HAP-1 (cell line): ENCODE data around the gene SLC45A2.
A peak's percentile ranks its signal among the peaks of the same experiment; 100 is the strongest.

ENCODE experiments used
- DNase-seq, 2 experiments: peaks; one replicate each; pipeline ENCODE4 v3.0.0-alpha.2; 2016 to 2020; ENCODE audit warnings: low spot score in 2 of 2
- H3K27me3 ChIP-seq: fragments of 250-450 bp; sonication (Bioruptor Pico); 2 replicates; pipeline ENCODE4 v1.5.1; 2020; ENCODE audit warnings: low read depth, mild to moderate bottlenecking, moderate library complexity
- H3K36me3 ChIP-seq: fragments of 250-450 bp; sonication (Bioruptor Pico); replicated peaks from 2 replicates; pipeline ENCODE4 v1.5.1; 2020; ENCODE audit warnings: mild to moderate bottlenecking
- H3K4me1 ChIP-seq: fragments of 250-450 bp; sonication (Bioruptor Pico); 2 replicates; pipeline ENCODE4 v1.5.1; 2020; ENCODE audit warnings: mild to moderate bottlenecking
- H3K4me3 ChIP-seq: fragments of 250-450 bp; sonication (Bioruptor Pico); 2 replicates; pipeline ENCODE4 v1.5.1; 2020; ENCODE audit warnings: mild to moderate bottlenecking, moderate library complexity
- H3K9me3 ChIP-seq: fragments of 250-450 bp; sonication (Bioruptor Pico); 2 replicates; pipeline ENCODE4 v1.5.1; 2020; ENCODE audit warnings: mild to moderate bottlenecking, moderate library complexity
- in situ Hi-C: fragments of 300-500 bp; cut with MboI; formaldehyde crosslinking; loops from 3 replicates; pipeline ENCODE4 v1.14.3; 2020; ENCODE audit warnings: low sequenced_read_pairs, inconsistent platforms, mixed read lengths

Gene SLC45A2

GRCh38 chr5:34002629-34003328 lies 18.3 kb upstream of the SLC45A2 start:
- Histone ChIP-seq H3K36me3 (no peaks in the 10 kb centered on the region), H3K27me3 (no peaks in the 10 kb centered on the region), H3K4me1 (peaks cover 4% of the 10 kb centered on the region; the same call in 1 of the 2 replicates), H3K9me3 (no peaks in the 10 kb centered on the region), H3K4me3 (no peak overlapping the region)
- in situ Hi-C loops = no loop called here
- DNase-seq = peak; percentile 10 to 24

- H3K9me3 ChIP-seq = no peaks in the 10 kb centered on the region
- in situ Hi-C loops = no loop called here
- H3K36me3 ChIP-seq = no peaks in the 10 kb centered on the region
- no peak for DNase-seq
- no peaks in the 10 kb centered on the region for H3K27me3 ChIP-seq
- H3K4me1 ChIP-seq = no peaks in the 10 kb centered on the region; the same call in 1 of the 2 replicates
- no peak overlapping the region for H3K4me3 ChIP-seq
Observed at GRCh38 chr5:34001241-34001841, 16.8 kb upstream of the SLC45A2 start.

DNA sequence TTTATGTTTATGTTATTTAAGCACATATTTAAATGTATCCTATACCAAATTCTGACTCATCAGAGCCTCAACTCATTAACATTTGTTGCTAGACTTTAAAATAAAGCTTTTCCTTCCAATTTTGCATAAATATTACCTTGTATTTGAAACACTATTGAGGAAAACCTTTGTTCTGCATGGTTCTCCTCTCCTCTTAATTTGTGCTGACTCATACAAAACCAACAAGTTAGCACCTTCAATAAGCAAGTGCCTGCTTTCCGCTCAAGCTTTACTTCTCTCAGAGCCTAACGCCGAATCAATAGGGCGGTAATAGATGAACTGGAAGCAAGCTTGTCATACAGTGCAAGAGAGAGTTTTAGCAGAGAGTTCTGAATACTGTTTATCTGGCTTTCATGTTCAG lies 15.5 kb upstream of the SLC45A2 start:
- no peaks in the 10 kb centered on the region for H3K9me3 ChIP-seq
- no peak overlapping the region for H3K4me3 ChIP-seq
- H3K36me3 ChIP-seq = no peaks in the 10 kb centered on the region
- in situ Hi-C loops = no loop called here
- H3K4me1 ChIP-seq = no peaks in the 10 kb centered on the region; the same call in 1 of the 2 replicates
- DNase-seq = no peak
- H3K27me3 ChIP-seq = no peaks in the 10 kb centered on the region

DNA sequence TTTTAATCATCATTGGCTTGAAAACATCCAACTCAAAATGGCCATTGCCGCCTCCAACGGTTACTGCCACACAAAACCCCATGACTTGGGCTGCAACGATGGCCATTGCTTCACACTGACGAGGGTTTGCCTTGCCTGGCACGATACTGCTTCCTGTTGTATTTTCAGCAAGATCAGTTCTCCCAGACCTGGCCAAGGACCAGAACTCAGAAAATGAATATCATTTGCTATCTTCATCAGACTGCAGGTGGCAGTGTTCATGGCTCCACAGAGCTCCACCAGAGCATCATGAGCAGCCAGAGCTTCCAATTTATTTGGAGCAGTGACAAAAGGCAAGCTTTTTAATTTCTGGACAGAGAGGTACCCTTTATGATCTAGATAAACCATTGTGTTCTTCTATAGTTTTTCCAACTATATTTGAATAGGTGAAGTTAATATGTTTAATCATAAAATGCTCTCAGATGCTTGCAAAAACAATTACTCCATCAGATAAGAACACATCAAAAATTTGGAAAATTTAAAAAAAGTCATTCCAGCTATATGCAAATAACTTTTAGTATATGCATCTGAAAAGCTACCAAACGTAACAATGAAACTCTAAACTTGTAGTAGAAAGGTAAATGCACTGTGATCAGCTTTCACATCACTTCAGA lies 13.0 kb upstream of the SLC45A2 start:
- H3K4me3 ChIP-seq = no peak overlapping the region
- H3K4me1 ChIP-seq = no peaks in the 10 kb centered on the region; the same call in 1 of the 2 replicates
- H3K9me3 ChIP-seq = no peaks in the 10 kb centered on the region
- peak; percentile 48 to 57 for DNase-seq
- in situ Hi-C loops = no loop called here
- no peaks in the 10 kb centered on the region for H3K36me3 ChIP-seq
- H3K27me3 ChIP-seq = no peaks in the 10 kb centered on the region

DNA sequence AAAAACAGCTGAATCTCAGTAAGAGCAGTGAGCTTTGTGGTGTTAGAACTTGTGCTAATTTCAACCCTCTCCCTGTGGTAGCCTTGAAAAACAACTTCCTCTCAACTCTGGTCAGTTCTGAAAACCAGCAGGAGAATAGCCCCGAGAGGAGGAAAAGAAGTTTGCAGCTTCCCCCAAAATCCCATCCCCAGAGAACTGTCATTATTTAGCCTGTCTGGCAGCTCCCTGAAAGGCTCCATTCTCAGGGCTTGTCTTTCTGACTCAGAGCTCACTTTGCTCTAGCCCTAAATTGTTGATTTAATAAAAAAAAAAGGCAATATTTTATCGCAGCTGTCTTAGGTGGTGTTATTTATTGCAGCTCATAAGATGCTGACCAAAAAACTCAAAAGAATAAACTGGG lies 11.4 kb upstream of the SLC45A2 start:
- H3K4me3 ChIP-seq = no peak overlapping the region
- in situ Hi-C loops = no loop called here
- no peak for DNase-seq
- no peaks in the 10 kb centered on the region for H3K27me3 ChIP-seq
- no peaks in the 10 kb centered on the region for H3K36me3 ChIP-seq
- H3K9me3 ChIP-seq = no peaks in the 10 kb centered on the region
- no peaks in the 10 kb centered on the region; the same call in 1 of the 2 replicates for H3K4me1 ChIP-seq

DNA sequence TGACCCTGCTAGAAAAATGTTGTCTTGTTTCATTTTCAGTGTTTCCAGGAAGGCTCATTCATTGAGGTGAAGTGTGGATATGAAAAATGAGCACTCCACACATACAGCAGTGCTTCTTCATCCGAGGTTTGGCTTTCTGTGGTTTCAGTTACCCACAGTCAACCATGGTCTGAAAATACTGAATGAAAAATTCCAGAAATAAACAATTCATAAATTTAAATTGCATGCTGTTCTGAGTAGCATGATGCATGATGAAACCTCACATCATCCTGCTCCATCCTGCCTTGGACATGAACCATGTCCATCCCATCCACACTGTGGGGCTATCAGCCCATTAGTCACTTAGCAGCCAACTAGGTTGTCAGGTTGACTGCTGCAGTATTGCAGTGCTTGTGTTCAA lies 10.4 kb upstream of the SLC45A2 start:
- no peaks in the 10 kb centered on the region for H3K9me3 ChIP-seq
- H3K27me3 ChIP-seq = no peaks in the 10 kb centered on the region
- no peak overlapping the region for H3K4me3 ChIP-seq
- in situ Hi-C loops = no loop called here
- H3K36me3 ChIP-seq = no peaks in the 10 kb centered on the region
- DNase-seq = no peak
- H3K4me1 ChIP-seq = no peaks in the 10 kb centered on the region; the same call in 1 of the 2 replicates

- in situ Hi-C loops = no loop called here
- no peak overlapping the region for H3K4me3 ChIP-seq
- no peaks in the 10 kb centered on the region for H3K36me3 ChIP-seq
- H3K9me3 ChIP-seq = no peaks in the 10 kb centered on the region
- no peak for DNase-seq
- H3K4me1 ChIP-seq = no peaks in the 10 kb centered on the region
- no peaks in the 10 kb centered on the region for H3K27me3 ChIP-seq
Observed at GRCh38 chr5:33992864-33993263, 8.4 kb upstream of the SLC45A2 start.

- no peaks in the 10 kb centered on the region for H3K4me1 ChIP-seq
- no peaks in the 10 kb centered on the region for H3K9me3 ChIP-seq
- H3K27me3 ChIP-seq = no peaks in the 10 kb centered on the region
- no peak for DNase-seq
- H3K4me3 ChIP-seq = no peak overlapping the region
- H3K36me3 ChIP-seq = no peaks in the 10 kb centered on the region
- in situ Hi-C loops = no loop called here
Observed at GRCh38 chr5:33985447-33985846, 954 bp upstream of the SLC45A2 start.

DNA sequence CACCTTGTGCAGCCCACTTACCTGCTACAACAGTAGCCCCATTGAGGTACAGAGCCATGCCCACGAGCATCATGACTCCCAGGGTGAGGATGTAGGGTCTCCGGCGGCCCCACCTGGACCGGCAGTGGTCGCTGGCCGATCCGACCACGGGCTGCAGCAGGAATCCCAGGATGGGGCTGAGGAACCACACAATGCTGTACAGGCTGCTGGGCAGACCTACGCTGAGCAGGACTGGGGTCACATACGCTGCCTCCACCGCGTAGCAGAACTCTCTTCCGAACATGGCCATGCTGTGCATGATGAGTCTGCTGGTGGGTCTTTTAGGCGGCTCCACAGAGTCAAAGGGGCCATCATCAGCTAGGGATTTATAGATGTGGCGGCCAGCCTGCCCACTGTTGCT lies 315 bp downstream of the SLC45A2 start:
- Histone ChIP-seq H3K9me3 (no peaks in the 10 kb centered on the region), H3K36me3 (no peaks in the 10 kb centered on the region), H3K4me1 (no peaks in the 10 kb centered on the region), H3K27me3 (no peaks in the 10 kb centered on the region), H3K4me3 (no peak overlapping the region)
- in situ Hi-C loops = no loop called here
- DNase-seq = no peak

GRCh38 chr5:33981408-33982162 lies 2.9 kb downstream of the SLC45A2 start:
- in situ Hi-C loops = no loop called here
- Histone ChIP-seq H3K27me3 (no peaks in the 10 kb centered on the region), H3K36me3 (no peaks in the 10 kb centered on the region), H3K9me3 (no peaks in the 10 kb centered on the region), H3K4me3 (no peak overlapping the region), H3K4me1 (peaks cover 10% of the 10 kb centered on the region)
- no peak for DNase-seq

GRCh38 chr5:33980030-33980429 lies 4.5 kb downstream of the SLC45A2 start:
- in situ Hi-C loops = no loop called here
- Histone ChIP-seq H3K4me1 (peaks cover 10% of the 10 kb centered on the region), H3K36me3 (no peaks in the 10 kb centered on the region), H3K27me3 (no peaks in the 10 kb centered on the region), H3K9me3 (no peaks in the 10 kb centered on the region), H3K4me3 (no peak overlapping the region)
- DNase-seq = no peak

DNA sequence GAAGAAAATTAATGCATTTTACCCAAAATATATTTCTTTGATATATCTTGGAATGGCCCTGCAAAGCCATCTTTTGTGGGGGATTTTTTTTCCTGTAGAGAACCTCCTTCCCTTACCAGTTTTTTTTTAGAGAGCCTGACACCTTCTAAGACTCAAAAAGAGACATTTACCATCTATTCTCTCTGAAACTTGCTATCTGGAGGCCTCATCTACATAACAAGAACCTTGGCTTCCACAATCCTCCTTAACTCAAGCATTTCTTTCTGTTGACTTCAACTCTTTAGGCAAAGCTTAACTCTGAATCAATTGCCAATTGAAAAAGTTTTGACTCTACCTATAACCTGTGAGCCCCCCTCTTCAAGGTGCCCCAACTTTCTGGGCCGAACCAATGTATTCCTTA lies 6.2 kb downstream of the SLC45A2 start:
- in situ Hi-C loops = no loop called here
- H3K36me3 ChIP-seq = no peaks in the 10 kb centered on the region
- DNase-seq = peak in 1 of 2 experiments; percentile 46
- H3K27me3 ChIP-seq = no peaks in the 10 kb centered on the region
- H3K9me3 ChIP-seq = no peaks in the 10 kb centered on the region
- H3K4me1 ChIP-seq = peaks cover 10% of the 10 kb centered on the region
- no peak overlapping the region for H3K4me3 ChIP-seq

DNA sequence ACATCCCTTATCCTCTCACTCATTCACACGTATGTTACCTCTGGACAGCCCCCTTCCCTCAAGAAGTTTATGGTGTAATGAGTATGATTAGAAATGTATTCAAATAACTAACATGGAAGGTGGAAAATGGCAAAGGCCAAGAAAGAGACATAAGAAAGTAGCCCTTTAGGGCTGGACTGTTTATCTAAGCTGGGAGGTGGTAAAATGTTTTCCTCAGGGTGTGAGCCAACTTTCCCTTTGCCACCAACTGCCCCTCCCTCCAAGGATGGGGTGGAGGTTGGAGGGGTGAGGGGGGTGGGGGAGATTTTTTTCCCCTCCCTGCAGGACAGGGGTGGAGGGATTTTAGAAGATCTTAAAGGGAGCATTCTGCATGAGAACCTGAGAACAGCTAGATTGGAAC lies 8.2 kb downstream of the SLC45A2 start:
- Histone ChIP-seq H3K9me3 (no peaks in the 10 kb centered on the region), H3K4me3 (no peak overlapping the region), H3K36me3 (no peaks in the 10 kb centered on the region), H3K27me3 (no peaks in the 10 kb centered on the region), H3K4me1 (peaks cover 10% of the 10 kb centered on the region)
- DNase-seq = no peak
- in situ Hi-C loops = no loop called here

DNA sequence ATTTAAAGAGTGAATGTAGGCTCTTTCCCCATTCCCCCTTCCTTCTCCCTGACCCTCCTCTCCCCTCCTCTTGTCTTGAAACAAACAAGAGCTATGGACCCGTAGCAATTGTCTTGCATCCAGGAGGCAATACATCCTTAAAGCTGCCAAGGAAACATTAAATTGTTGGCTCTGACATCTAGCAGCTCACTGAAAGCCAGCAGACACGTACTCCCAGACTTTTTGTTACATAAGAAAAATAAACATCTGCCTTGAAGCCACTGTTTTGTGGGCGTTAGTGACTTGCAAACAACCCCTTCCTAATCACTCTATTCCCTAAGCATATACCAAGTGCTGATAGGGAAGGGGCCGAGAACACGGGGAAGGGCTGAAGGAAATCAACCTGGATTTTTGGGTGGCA lies 8.6 kb downstream of the SLC45A2 start:
- in situ Hi-C loops = no loop called here
- Histone ChIP-seq H3K36me3 (no peaks in the 10 kb centered on the region), H3K4me3 (no peak overlapping the region), H3K9me3 (no peaks in the 10 kb centered on the region), H3K27me3 (no peaks in the 10 kb centered on the region), H3K4me1 (peaks cover 10% of the 10 kb centered on the region)
- DNase-seq = no peak
